Fibroblast of lung (primary cell): Measurements from ENCODE around the gene PCSK6. TPM values are rescaled to one million over a fixed set of nuclear protein-coding genes. Genes with fewer than 3 reads are reported as not detected.

Experiments
- DNase-seq, 2 donors: peaks; one replicate each; pipeline versions ENCODE4 v3.0.0 to v3.0.0-alpha.2; 2010; ENCODE audit warnings: low read depth in 2 of 2
- H2AFZ ChIP-seq: 2 replicates; pipeline ENCODE4 v1.5.1; 2012; ENCODE audit warnings: low read length, control low read depth, inconsistent platforms
- H3K27ac ChIP-seq: 2 replicates; pipeline ENCODE4 v1.5.1; 2011; ENCODE audit warnings: low read length, control low read depth; ENCODE audit not compliant: insufficient read depth
- H3K27me3 ChIP-seq: 2 replicates; pipeline ENCODE4 v1.5.1; 2011; ENCODE audit warnings: mild to moderate bottlenecking, low read length; ENCODE audit not compliant: control insufficient read depth, insufficient read depth
- H3K36me3 ChIP-seq: 2 replicates; pipeline ENCODE4 v1.5.1; 2011; ENCODE audit warnings: low read length; ENCODE audit not compliant: control insufficient read depth, insufficient read depth
- H3K4me1 ChIP-seq: 2 replicates; pipeline ENCODE4 v1.5.1; 2011; ENCODE audit warnings: low read length; ENCODE audit not compliant: control insufficient read depth, insufficient read depth; ENCODE audit errors: extremely low read depth
- H3K4me2 ChIP-seq: 2 replicates; pipeline ENCODE4 v1.5.1; 2011; ENCODE audit warnings: low read length, control low read depth; ENCODE audit not compliant: insufficient read depth; ENCODE audit errors: extremely low read depth
- H3K4me3 ChIP-seq, 4 experiments: fragments of 200-600 bp in 1 of 4; sonication (generic) in 1 of 4; replicated peaks in 1 of 4; 2 replicates each; pipeline ENCODE4 v1.5.1; 2011 to 2016; ENCODE audit warnings: low read length in 4 of 4, low read depth in 3 of 4, mild to moderate bottlenecking in 3 of 4, control low read depth in 2 of 4, inconsistent platforms in 1 of 4, mixed read lengths in 1 of 4; ENCODE audit not compliant: insufficient read depth in 1 of 4; ENCODE audit errors: control extremely low read depth in 1 of 4
- H3K79me2 ChIP-seq: 2 replicates; pipeline ENCODE4 v1.5.1; 2012; ENCODE audit warnings: mild to moderate bottlenecking, low read length, inconsistent platforms; ENCODE audit not compliant: control insufficient read depth, insufficient read depth
- H3K9ac ChIP-seq: 2 replicates; pipeline ENCODE4 v1.5.1; 2011; ENCODE audit warnings: mild to moderate bottlenecking, low read length, control low read depth; ENCODE audit not compliant: insufficient read depth
- H3K9me3 ChIP-seq: 2 replicates; pipeline ENCODE4 v1.5.1; 2012; ENCODE audit warnings: low read depth, low read length; ENCODE audit not compliant: control insufficient read depth, insufficient read depth
- H4K20me1 ChIP-seq: 2 replicates; pipeline ENCODE4 v1.5.1; 2011; ENCODE audit warnings: low read length; ENCODE audit not compliant: control insufficient read depth, insufficient read depth; ENCODE audit errors: extremely low read depth
- CTCF ChIP-seq, 2 donors: IDR thresholded peaks in 1 of 2; conservative IDR thresholded peaks in 1 of 2; 1 replicate in 1 of 2; 2 replicates in 1 of 2; pipeline ENCODE4 v1.5.1; 2011 to 2012; ENCODE audit warnings: low read length in 2 of 2, control low read depth in 1 of 2, inconsistent platforms in 1 of 2, low read depth in 1 of 2, mild to moderate bottlenecking in 1 of 2
- EZH2 ChIP-seq: IDR thresholded peaks from 2 replicates; pipeline ENCODE4 v1.5.1; 2012; ENCODE audit warnings: low read length, control low read depth, mild to moderate bottlenecking; ENCODE audit errors: missing control alignments
- polyA plus RNA-seq, 2 donors: library from polyadenylated mRNA; depleted of rRNA in 1 of 2; stranded (reverse) in 1 of 2; unstranded in 1 of 2; fragments of >200 nt; gene quantifications; 2 replicates each; pipeline ENCODE4 v1.2.1, GENCODE V29; 2011 to 2012; ENCODE audit warnings: missing spikeins in 1 of 2
- total RNA-seq: library from RNA; depleted of rRNA; stranded (reverse); fragments of >200 nt; gene quantifications from 2 replicates; pipeline ENCODE4 v1.2.1, GENCODE V29; 2014

Gene PCSK6
- total and polyA plus RNA-seq, 2 donors (not counting 1 experiment from before 2014, with no cell fraction given), result 0.02 to 0.83 TPM

GRCh38 chr15:101320501-101321052, 168.9 kb downstream of the PCSK6 start:
- H3K36me3 ChIP-seq, result no peaks in the 10 kb centered on the region
- H3K27me3 ChIP-seq, result peaks cover 4% of the 10 kb centered on the region
- no peak overlapping the region for H2AFZ ChIP-seq
- no peak overlapping the region for H3K9ac ChIP-seq
- no peak overlapping the region for H3K4me2 ChIP-seq
- no peaks in the 10 kb centered on the region for H4K20me1 ChIP-seq
- H3K27ac ChIP-seq, result no peak overlapping the region
- H3K9me3 ChIP-seq, result no peaks in the 10 kb centered on the region
- H3K79me2 ChIP-seq, result no peaks in the 10 kb centered on the region
- TF ChIP-seq CTCF (conservative IDR thresholded peaks at IDR 0.05 in 1 of 2, IDR thresholded peaks at IDR 0.05 in 1 of 2; ENCODE audit: low read depth in 1 of 2, low read length in 2 of 2) (peak; percentile 25 to 38), EZH2 (no peak)
- H3K4me3 ChIP-seq, result no peak overlapping the region
- H3K4me1 ChIP-seq, result no peaks in the 10 kb centered on the region
- peak; percentile 10 to 40 for DNase-seq

GRCh38 chr15:101318839-101319238, 170.7 kb downstream of the PCSK6 start:
- Histone ChIP-seq H3K36me3 (no peaks in the 10 kb centered on the region), H3K9ac (no peak overlapping the region), H3K27ac (no peak overlapping the region), H3K4me2 (no peak overlapping the region), H2AFZ (no peak overlapping the region), H3K79me2 (no peaks in the 10 kb centered on the region), H3K9me3 (no peaks in the 10 kb centered on the region), H4K20me1 (no peaks in the 10 kb centered on the region), H3K27me3 (peaks cover 4% of the 10 kb centered on the region), H3K4me1 (no peaks in the 10 kb centered on the region), H3K4me3 (no peak overlapping the region)
- no peak for DNase-seq
- no peak for TF ChIP-seq CTCF (conservative IDR thresholded peaks at IDR 0.05 in 1 of 2, IDR thresholded peaks at IDR 0.05 in 1 of 2; ENCODE audit: low read depth in 1 of 2, low read length in 2 of 2)
- no peak for TF ChIP-seq EZH2

- no peaks in the 10 kb centered on the region for H4K20me1 ChIP-seq
- no peak overlapping the region for H3K4me2 ChIP-seq
- no peaks in the 10 kb centered on the region for H3K9me3 ChIP-seq
- no peak overlapping the region for H3K9ac ChIP-seq
- H3K4me3 ChIP-seq, result no peak overlapping the region
- H3K79me2 ChIP-seq, result no peaks in the 10 kb centered on the region
- TF ChIP-seq EZH2 (no peak), CTCF (conservative IDR thresholded peaks at IDR 0.05 in 1 of 2, IDR thresholded peaks at IDR 0.05 in 1 of 2; ENCODE audit: low read depth in 1 of 2, low read length in 2 of 2) (no peak)
- H3K4me1 ChIP-seq, result no peaks in the 10 kb centered on the region
- H3K36me3 ChIP-seq, result no peaks in the 10 kb centered on the region
- H3K27me3 ChIP-seq, result peaks cover 4% of the 10 kb centered on the region
- H3K27ac ChIP-seq, result no peak overlapping the region
- no peak for DNase-seq
- H2AFZ ChIP-seq, result no peak overlapping the region
These were observed 171.2 kb downstream of the PCSK6 start for GRCh38 chr15:101318147-101318819.
